AG04449 (cell line): ENCODE results near the gene ZNF276.
A peak's percentile ranks its signal among the peaks of the same experiment; 100 is the strongest.
"Not testable (repeated sequence)": the region's sequence is repeated elsewhere in the genome, so short reads cannot be mapped to it uniquely, and the experiment has no call there.

Experiments used
- CTCF ChIA-PET: fragments of 350-600 bp; formaldehyde crosslinking; extraction: SDS; loops from one replicate; lab custom pipeline; 2021; ENCODE audit warnings: antibody characterized with exemption; lab: Yijun Ruan, JAX
- POLR2A ChIA-PET: fragments of 400-600, 350-600 bp; formaldehyde crosslinking; extraction: SDS; loops from one replicate; lab custom pipeline; 2020; ENCODE audit warnings: antibody characterized with exemption, inconsistent platforms; lab: Yijun Ruan, JAX
- DNase-seq: peaks from one replicate; pipeline ENCODE4 v3.0.0-alpha.2; 2010; ENCODE audit warnings: low read depth, low spot score
- H3K4me3 ChIP-seq: 2 replicates; pipeline ENCODE4 v1.5.1; 2011; ENCODE audit warnings: low read depth, mild to moderate bottlenecking, control low read depth, low read length
- TF ChIP-seq, protein P1 (sequence below): IDR thresholded peaks from one replicate; pipeline ENCODE4 v1.5.1; 2011; ENCODE audit warnings: mild to moderate bottlenecking, moderate library complexity, low read length, control low read depth, inconsistent platforms; ENCODE audit not compliant: insufficient read depth; ENCODE audit errors: missing control alignments

The ZNF276 gene

GRCh38 chr16:89720813-89721545 lies at the start of gene ZNF276, which contains the start of gene VPS9D1:
TSS of gene ZNF276 (plus strand) at chr16:89721537. CDS start at chr16:89721641, 104 bp downstream.
TSS of gene VPS9D1 (minus strand) at chr16:89720898. CDS start at chr16:89720861, 37 bp downstream.
- POLR2A ChIA-PET: interaction anchor here (0.9 kb wide), 1 partner anchor 21 kb away, joined by 5 read pairs; no protein-coding TSS in a partner anchor
- DNase-seq: no peak
- CTCF ChIA-PET: interaction anchor here (1.7 to 5.6 kb wide), 2 partner anchors 14 to 20 kb away, joined by 15 to 30 read pairs; partner anchors contain the start of gene SPATA2L
- TF ChIP-seq, protein P1, sequence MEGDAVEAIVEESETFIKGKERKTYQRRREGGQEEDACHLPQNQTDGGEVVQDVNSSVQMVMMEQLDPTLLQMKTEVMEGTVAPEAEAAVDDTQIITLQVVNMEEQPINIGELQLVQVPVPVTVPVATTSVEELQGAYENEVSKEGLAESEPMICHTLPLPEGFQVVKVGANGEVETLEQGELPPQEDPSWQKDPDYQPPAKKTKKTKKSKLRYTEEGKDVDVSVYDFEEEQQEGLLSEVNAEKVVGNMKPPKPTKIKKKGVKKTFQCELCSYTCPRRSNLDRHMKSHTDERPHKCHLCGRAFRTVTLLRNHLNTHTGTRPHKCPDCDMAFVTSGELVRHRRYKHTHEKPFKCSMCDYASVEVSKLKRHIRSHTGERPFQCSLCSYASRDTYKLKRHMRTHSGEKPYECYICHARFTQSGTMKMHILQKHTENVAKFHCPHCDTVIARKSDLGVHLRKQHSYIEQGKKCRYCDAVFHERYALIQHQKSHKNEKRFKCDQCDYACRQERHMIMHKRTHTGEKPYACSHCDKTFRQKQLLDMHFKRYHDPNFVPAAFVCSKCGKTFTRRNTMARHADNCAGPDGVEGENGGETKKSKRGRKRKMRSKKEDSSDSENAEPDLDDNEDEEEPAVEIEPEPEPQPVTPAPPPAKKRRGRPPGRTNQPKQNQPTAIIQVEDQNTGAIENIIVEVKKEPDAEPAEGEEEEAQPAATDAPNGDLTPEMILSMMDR: no peak
- H3K4me3 ChIP-seq: peak within 1 kb of the TSS; percentile 83

GRCh38 chr16:89671565-89671964 lies 49.8 kb upstream of the ZNF276 start:
- DNase-seq, H3K4me3 ChIP-seq, CTCF ChIA-PET: not testable (repeated sequence)
- POLR2A ChIA-PET: interaction anchor here (1.4 kb wide), 1 partner anchor 15 kb away, joined by 5 read pairs; the partner anchor contains the start of gene CDK10

DNA sequence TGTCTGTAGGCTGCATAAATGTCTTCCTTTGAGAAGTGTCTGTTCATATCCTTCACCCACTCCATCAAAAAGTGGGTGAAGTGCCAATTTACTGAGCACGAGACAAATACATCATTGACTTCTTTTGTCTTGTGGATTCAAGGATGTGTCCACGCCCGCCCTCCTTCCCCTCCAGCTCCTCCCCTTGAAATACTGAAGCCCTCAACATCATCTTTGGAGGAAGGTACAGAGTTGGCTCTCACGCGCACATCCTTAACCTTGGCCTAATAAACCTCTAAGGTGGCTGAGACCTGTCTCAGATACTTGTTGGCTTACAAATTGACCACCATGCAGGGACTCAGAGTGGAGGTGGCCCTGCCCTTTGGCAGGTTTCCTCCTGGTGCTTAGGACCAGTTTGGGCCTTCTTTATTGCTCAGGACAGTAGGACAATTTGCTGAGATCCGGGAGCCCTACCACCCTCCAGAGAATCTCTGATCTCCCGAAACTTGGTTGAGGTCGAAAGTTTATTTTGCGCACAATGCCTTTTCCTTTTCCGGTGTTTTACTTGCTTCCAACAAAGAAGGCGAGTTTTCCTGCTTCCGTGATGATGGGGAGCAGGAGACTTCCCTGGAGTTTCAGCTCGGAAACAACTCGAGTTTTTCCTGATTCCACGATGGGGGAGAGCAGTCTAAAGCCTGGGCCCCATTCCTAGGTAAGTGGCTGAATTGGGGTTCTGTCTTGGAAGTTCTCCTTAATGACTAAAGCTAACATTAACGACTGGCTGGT lies 49.0 kb upstream of the ZNF276 start:
- CTCF ChIA-PET: interaction anchor here (1.0 kb wide), 1 partner anchor 13 kb away, joined by 3 read pairs; no protein-coding TSS in a partner anchor
- TF ChIP-seq, protein P1: no peak
- H3K4me3 ChIP-seq: no peak overlapping the region
- no peak for DNase-seq
- POLR2A ChIA-PET: no interaction called here

DNA sequence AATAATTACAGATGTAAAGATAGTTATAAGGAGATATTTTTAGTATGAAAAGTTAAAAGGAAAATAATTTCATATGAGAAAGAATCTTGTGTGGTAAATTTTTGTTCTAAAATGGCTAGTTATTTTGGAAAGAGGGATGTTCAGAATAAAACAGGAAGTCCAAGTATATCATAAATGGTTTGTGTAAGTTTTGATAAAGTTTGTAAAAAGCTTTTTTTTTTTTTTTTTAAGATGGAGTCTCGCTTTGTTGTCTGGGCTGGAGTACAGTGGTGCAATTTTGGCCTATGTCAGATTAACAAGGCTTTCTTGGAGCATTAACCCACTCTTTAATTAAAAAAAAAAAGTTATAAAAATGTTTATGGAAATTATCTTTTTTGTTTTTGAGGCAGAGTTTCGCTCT lies 43.1 kb upstream of the ZNF276 start:
- no peak for DNase-seq
- TF ChIP-seq, protein P1: no peak
- H3K4me3 ChIP-seq: no peak overlapping the region
- ChIA-PET POLR2A (no interaction called here), CTCF (no interaction called here)

DNA sequence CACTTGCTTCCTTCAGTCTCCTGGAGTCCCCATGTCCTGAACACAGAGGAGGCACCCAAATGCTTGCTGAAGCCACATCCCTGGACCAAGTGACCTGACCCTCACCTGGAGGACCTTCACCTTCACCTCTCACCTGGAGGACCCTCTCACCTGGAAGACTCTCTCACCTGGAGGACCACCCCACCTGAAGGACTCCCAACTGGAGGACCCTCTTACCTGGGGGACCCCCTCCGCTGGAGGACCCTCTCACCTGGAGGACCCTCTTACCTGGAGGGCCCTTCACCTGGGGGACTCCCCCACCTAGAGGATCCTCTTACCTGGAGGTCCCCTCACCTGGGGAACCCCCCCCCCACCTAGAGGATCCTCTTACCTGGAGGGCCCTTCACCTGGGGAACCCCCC lies 35.4 kb upstream of the ZNF276 start:
- POLR2A ChIA-PET: interaction anchor here (0.5 to 1.6 kb wide), 8 partner anchors 9 to 184 kb away, joined by 3 to 8 read pairs (median 4); no protein-coding TSS in a partner anchor

GRCh38 chr16:89686520-89687091 lies 34.7 kb upstream of the ZNF276 start, which contains the start of gene CDK10:
TSS of gene CDK10 (plus strand) at chr16:89686689. CDS start at chr16:89686711, 22 bp downstream.
- peak within 1 kb of the TSS; percentile 90 for H3K4me3 ChIP-seq
- CTCF ChIA-PET: interaction anchor here (0.7 to 2.7 kb wide), 7 partner anchors 9 to 175 kb away, joined by 3 to 12 read pairs (median 4); no protein-coding TSS in a partner anchor
- no peak for DNase-seq
- TF ChIP-seq, protein P1: no peak
- POLR2A ChIA-PET: interaction anchor here (0.5 to 1.6 kb wide), 8 partner anchors 9 to 184 kb away, joined by 3 to 8 read pairs (median 4); no protein-coding TSS in a partner anchor

More for the DNA sequence above, 35.4 kb upstream of the ZNF276 start:
- TF ChIP-seq, protein P1: no peak
- no peak overlapping the region for H3K4me3 ChIP-seq
- CTCF ChIA-PET: interaction anchor here (0.7 to 2.7 kb wide), 7 partner anchors 9 to 176 kb away, joined by 3 to 12 read pairs (median 4); no protein-coding TSS in a partner anchor
- no peak for DNase-seq
